AG04449 (cell line): Measurements from ENCODE around the gene TOMM7.

Source experiments
- CTCF ChIA-PET: fragments of 350-600 bp; formaldehyde crosslinking; extraction: SDS; loops from one replicate; lab custom pipeline; 2021; ENCODE audit warnings: antibody characterized with exemption; lab: Yijun Ruan, JAX
- POLR2A ChIA-PET: fragments of 400-600, 350-600 bp; formaldehyde crosslinking; extraction: SDS; loops from one replicate; lab custom pipeline; 2020; ENCODE audit warnings: antibody characterized with exemption, inconsistent platforms; lab: Yijun Ruan, JAX
- DNase-seq: peaks from one replicate; pipeline ENCODE4 v3.0.0-alpha.2; 2010; ENCODE audit warnings: low read depth, low spot score
- H3K4me3 ChIP-seq: 2 replicates; pipeline ENCODE4 v1.5.1; 2011; ENCODE audit warnings: low read depth, mild to moderate bottlenecking, control low read depth, low read length
- TF ChIP-seq, protein P1 (sequence below): IDR thresholded peaks from one replicate; pipeline ENCODE4 v1.5.1; 2011; ENCODE audit warnings: mild to moderate bottlenecking, moderate library complexity, low read length, control low read depth, inconsistent platforms; ENCODE audit not compliant: insufficient read depth; ENCODE audit errors: missing control alignments

The TOMM7 gene

DNA sequence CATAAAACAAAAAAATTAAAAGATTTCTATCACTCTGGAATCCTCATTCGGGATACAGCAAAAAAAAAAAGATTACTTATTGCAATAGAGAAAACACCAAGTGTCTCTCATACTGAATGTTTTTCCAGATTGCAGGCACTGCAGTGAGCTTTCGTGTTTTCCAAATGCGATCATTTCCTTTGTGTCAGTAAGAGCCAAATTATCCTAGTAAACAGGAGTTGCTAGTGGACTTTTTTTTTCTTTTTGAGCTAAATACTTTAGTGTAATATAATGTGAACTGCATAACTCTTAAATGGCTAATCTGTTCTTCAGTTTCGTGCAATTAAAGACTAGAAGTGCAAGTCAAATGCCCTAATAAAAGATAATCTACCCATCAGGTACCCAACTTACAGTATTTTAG is 44.4 kb upstream of the TOMM7 start:
- TF ChIP-seq, protein P1, sequence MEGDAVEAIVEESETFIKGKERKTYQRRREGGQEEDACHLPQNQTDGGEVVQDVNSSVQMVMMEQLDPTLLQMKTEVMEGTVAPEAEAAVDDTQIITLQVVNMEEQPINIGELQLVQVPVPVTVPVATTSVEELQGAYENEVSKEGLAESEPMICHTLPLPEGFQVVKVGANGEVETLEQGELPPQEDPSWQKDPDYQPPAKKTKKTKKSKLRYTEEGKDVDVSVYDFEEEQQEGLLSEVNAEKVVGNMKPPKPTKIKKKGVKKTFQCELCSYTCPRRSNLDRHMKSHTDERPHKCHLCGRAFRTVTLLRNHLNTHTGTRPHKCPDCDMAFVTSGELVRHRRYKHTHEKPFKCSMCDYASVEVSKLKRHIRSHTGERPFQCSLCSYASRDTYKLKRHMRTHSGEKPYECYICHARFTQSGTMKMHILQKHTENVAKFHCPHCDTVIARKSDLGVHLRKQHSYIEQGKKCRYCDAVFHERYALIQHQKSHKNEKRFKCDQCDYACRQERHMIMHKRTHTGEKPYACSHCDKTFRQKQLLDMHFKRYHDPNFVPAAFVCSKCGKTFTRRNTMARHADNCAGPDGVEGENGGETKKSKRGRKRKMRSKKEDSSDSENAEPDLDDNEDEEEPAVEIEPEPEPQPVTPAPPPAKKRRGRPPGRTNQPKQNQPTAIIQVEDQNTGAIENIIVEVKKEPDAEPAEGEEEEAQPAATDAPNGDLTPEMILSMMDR = no peak
- no peak overlapping the region for H3K4me3 ChIP-seq
- ChIA-PET POLR2A (no interaction called here), CTCF (interaction anchor here (0.6 to 2.1 kb wide), 5 partner anchors 9 to 307 kb away, joined by 3 to 5 read pairs (median 3); no protein-coding TSS in a partner anchor)
- DNase-seq = no peak

- TF ChIP-seq, protein P1 = no peak
- no peak overlapping the region for H3K4me3 ChIP-seq
- ChIA-PET CTCF (interaction anchor here (2.1 kb wide), 1 partner anchor 190 kb away, joined by 4 read pairs; no protein-coding TSS in a partner anchor), POLR2A (no interaction called here)
- no peak for DNase-seq
Measured at GRCh38 chr7:22865602-22865960, 42.9 kb upstream of the TOMM7 start.

- ChIA-PET CTCF (interaction anchor here (0.6 to 1.2 kb wide), 2 partner anchors 11 to 190 kb away, joined by 3 to 8 read pairs; no protein-coding TSS in a partner anchor), POLR2A (interaction anchor here (0.9 kb wide), 1 partner anchor 20 kb away, joined by 3 read pairs; no protein-coding TSS in a partner anchor)
- H3K4me3 ChIP-seq = no peak overlapping the region
- no peak for DNase-seq
- TF ChIP-seq, protein P1 = no peak
Measured at GRCh38 chr7:22864855-22865601, 42.4 kb upstream of the TOMM7 start.

GRCh38 chr7:22864301-22864700 is 41.7 kb upstream of the TOMM7 start:
- TF ChIP-seq, protein P1 = no peak
- no peak for DNase-seq
- ChIA-PET POLR2A (interaction anchor here (0.9 kb wide), 1 partner anchor 19 kb away, joined by 3 read pairs; no protein-coding TSS in a partner anchor), CTCF (interaction anchor here (1.2 kb wide), 1 partner anchor 191 kb away, joined by 8 read pairs; no protein-coding TSS in a partner anchor)
- no peak overlapping the region for H3K4me3 ChIP-seq

GRCh38 chr7:22863156-22863899 is 40.7 kb upstream of the TOMM7 start:
- ChIA-PET POLR2A (no interaction called here), CTCF (no interaction called here)
- TF ChIP-seq, protein P1 = no peak
- DNase-seq = no peak
- no peak overlapping the region for H3K4me3 ChIP-seq

DNA sequence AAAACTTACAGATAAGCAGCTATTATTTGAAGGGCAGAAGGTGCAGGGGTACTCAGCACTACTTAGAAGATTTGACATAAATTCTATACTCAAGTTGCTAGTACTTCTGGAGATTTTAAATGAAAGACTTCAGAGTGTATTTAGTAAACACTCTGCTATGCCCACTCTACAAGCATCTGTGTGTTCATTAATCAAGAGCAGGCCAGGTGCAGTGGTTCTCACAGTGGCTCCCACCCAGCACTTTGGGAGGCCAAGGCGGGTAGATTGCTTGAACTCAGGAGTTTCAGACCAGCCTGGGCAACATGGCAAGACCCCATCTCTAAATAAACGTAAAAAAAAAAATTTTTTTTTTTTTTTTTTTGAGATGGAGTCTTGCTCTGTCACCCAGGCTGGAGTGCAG is 38.9 kb upstream of the TOMM7 start:
- TF ChIP-seq, protein P1 = no peak
- H3K4me3 ChIP-seq = no peak overlapping the region
- ChIA-PET POLR2A (interaction anchor here (1.1 to 1.5 kb wide), 2 partner anchors 16 to 300 kb away, joined by 3 read pairs; no protein-coding TSS in a partner anchor), CTCF (interaction anchor here (0.8 to 4.0 kb wide), 3 partner anchors 47 to 303 kb away, joined by 3 to 22 read pairs (median 5); no protein-coding TSS in a partner anchor)
- no peak for DNase-seq
